Activated gamma-delta T cell treated with anti-CD3 and anti-CD28 coated beads, Interleukin-2, amount 50 U/mL, for 16 hours (primary cell): ENCODE measurements around the gene DMD.

ENCODE experiments used
- DNase-seq: peaks from one replicate; pipeline ENCODE4 v3.0.0-alpha.2; 2020; ENCODE audit warnings: low read depth

The DMD gene

DNA sequence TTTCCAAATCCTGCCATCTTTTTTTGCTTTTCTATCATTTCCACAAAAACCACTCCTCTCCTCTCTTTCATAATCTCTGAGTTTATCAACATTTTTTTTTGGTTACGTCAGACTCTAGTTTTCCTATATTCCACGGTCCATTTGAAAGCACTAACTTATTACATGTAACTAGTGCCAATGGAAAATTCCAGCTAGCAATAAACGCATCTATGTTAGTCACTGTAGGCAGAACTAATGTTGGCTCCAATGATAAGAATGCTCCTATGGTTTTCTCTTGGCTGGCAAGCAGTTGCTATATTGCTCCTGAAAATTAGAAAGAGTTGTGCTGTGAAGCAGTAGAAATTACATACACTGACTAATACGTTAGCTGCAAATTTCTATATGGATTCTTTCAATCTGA, 1504.9 kb downstream of the DMD start:
- no peak for DNase-seq

DNA sequence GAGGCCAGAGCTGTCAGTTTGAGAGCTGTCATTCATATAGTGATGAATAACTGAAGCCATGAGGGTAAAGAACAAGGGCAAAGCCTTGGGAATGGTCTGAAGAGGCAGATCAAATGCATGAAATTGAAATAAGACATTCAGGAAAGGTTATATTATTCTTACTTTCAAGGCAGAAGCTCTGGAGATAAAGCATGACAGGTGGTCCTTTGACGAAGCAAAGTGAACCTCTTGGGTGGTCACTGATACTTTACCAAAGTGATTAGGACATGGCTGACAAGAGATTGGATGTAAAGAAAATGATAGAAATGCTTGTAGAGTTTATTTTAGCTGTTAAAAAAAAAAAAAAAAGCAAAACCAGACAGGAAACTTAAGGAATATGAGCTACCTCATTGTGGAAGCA, 1505.5 kb downstream of the DMD start:
- DNase-seq, result no peak

DNA sequence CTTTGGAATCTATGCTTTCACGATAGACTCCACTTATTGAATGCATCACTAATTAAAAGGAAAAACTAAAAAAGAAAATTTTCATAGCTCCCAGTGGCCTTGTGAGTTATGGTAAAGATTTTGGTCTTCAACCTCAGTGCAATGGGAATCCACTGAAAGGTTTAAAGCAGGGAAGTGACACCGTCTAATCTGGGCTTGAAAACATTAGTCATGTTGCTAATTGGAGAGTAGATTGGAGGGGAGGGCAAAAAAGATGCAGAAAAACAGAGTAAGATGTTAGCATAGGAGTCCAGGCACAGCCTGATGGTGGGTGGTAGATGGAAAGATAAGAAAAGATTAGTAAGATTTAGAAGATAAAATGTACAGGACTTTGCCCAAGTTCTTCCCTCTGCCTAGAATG, 1506.4 kb downstream of the DMD start:
- no peak for DNase-seq

DNA sequence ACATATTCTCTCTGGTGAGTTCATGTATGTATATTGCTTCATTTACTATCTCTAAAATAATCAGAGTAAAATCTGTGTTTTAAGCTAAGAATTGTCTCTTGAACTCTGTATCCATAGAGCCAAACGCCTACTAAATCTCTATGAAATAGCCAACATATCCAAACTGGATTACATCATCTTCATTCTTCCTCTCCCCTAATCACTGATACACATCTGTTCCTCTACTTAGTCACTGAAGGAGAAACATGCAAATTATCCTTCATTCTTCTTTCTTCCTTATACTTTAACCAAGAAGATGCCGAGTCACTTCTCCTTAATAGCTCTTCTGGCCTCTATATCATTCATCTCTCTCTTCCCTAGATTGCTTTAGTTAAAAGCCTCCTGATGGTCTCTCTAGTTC, 1509.1 kb downstream of the DMD start:
- no peak for DNase-seq

DNA sequence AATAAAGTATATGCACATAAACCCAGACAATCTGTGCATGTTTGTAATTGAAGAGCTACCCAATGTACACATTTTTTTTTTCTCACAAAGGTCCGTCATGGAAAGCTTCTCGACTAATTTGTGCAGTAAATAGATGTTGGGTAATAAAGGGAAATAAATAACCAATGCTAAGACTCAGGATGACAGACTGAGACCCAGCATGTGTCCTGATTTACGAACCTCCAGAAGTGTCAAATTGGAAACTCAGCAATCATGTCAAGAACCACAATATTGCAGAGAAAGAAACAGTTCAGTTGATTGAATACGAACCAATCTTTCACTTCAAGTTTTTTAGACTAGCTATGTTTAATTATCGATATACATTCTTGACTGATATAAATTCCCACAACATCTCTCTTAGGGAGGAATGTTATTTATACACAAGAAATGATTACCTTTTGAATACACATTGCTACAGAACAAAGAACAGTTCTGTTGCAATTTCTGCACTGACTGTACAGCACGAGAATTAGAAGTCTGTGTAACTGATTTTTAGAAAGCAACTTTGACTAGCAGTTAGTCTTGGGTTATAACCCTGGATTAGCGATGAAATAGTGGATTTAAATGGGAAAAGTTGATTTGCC, 1513.9 kb downstream of the DMD start:
- no peak for DNase-seq

DNA sequence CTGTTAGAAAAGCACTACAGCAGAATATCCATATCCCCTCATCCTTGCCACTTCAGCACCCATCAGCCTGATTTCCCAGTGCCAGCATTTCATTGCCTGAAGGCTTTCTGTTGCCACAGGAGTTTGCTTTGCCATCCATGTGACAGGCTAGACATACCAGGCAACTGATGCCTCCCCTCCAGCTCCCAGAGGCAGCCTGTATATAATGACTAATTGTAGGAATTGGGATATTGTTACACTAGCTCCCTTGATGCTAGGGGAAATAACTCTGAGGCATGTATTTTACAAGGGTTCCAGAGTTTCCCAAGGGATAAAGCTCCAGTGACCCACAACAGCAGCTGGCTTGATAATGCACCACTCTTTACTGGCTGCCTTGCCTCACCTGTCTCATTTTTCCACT, 1531.5 kb downstream of the DMD start:
- DNase-seq, result no peak

DNA sequence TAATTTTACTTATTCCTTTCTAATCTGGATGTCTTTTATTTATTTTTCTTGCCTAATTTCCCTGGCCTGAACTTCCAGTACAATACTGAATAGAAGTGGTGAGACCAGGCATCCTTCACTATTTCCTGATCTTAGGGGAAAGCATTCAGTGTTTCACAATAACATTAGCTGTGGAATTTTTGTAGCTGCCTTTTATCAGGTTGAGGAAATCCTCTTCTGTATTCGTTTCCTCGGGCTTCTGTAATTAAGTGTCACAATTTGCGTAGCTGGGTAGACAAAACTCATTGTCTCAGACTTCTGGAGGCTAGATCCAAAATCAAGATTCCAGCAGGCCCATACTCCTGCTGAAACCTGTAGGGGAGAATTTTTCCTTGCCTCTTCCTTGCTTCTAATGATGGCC, 1541.1 kb downstream of the DMD start:
- DNase-seq, result no peak

DNA sequence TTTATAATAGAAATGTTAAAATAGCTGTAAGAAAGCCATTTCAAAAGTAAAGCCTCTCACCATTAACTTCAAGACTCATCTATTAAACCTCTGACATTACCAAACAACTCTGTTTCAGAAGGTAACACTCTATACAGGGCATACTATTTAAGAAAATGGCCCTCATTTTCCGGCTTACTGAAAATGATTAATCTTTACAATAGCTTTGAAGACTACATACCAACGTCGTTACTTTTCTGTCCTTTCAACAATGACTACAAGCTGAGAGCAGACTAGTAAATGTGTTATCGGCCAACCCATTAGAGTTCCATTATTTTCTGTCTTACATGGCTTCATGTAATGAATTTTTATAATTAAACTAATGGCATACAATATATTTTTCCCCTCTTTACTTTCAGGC, 1545.9 kb downstream of the DMD start:
- no peak for DNase-seq

DNA sequence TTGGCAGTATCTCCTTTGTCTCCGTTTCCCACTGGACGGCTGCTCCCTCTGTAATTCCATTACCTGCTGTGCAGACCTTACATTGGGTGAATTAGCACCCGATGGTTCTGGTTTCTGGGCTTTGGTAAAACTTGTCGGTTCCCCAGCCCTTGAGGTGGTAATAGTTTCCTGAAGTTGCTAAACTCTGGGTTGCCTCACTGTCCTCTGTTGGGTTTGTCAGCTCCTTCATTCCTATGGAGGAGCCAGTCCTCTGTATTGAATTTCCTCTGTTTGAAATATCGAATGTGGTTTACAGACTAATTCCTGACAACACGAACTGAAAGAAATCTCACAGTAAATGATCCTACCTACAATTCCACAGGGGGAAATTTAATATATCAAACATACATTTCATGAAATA, 1548.2 kb downstream of the DMD start:
- DNase-seq, result no peak

DNA sequence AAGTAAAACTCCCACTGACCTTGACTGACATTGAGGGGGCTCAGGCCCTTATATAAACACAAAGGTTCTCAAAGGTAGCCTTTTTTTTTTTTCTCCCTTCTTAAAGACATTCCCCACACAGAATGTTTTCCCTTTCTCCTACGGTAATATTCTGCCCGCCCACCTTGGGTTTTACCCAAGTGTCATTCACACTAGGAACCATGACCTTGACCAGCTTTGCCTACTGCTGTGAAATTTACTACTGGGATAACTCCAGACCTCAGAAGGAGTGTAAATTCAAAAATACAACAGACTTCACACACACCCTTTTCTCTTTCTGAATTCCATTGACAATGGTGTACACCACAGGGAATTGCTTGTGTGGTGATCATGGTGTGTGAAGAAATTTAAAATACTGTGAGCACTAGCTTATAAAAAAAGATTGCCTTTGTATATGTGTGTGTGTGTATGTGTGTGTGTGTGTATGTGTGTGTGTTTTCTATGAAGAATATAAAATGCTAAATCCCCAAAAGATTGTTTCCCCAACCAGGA, 1550.0 kb downstream of the DMD start:
- no peak for DNase-seq

DNA sequence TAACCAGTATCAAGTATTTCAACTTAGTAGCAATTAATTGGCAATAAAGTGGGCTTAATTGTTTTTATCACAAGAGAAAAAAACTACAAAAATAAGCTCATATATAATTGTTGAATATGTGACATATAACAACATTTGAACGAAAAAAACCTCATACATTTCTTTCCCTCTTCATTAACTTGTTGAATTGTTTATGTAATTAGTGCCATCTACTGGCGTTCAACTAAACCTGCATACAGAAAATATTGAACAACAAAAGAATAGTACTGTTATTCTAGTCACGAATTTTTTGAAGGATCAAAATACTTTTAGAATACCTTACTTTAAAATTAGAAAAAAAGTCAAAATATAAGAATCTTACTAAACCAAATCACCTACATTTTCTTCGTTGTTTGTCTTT, 1553.0 kb downstream of the DMD start:
- DNase-seq, result no peak

DNA sequence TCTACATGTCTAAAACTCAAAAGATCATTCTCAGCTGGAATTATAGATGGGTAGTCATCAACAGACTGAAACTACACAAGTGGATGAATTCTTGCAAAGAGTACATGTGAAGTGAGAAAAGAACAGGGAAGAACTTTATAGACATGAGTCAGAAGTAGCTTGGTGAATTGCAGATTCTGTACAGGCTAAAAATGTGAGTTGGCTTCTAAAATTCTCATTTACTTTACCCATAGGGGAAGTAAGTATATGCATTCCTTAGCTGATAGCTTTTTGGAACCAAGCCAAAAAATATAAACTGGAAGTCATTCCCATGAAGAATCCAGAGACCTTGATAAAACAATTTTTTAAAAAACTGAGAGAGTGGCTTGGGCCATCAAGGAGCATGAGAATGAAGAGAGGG, 1555.3 kb downstream of the DMD start:
- DNase-seq, result no peak

DNA sequence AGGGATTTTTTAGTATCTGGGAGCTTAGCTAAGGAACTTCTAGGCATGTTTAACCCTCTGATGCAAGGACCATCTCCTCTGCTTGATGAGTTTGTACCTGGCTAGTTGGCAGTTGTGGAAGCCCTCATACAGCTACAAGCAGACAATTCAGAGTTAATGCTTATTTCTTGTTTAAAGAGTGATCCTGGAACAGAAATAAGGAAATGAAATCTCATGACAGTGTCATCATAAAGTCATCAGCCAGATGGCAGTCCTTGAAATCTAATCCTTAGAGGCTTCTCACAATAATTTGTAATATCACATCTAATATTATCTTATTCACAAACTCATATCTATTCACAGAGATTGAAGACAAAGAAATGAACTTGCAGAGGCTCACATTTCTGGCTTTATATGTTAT, 1557.9 kb downstream of the DMD start:
- DNase-seq, result no peak

DNA sequence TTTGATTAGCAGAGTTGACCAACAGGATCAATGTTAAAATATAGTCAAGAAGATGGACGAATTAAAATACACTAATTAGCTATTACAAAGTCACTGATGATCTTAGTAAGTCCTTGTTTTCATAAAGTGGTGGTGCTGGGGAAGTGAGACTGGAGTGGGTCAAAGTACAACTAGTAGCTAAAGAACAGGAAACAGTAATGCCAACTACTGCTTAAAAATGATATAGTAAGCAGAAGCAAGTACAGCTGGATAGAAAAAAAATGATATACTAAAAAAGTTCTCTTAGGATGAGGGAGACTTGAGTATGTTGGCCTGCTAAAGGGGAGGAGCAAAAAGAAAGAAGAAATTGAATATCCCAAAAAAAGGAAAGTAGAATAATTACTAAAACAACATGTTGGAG, 1558.7 kb downstream of the DMD start:
- no peak for DNase-seq

DNA sequence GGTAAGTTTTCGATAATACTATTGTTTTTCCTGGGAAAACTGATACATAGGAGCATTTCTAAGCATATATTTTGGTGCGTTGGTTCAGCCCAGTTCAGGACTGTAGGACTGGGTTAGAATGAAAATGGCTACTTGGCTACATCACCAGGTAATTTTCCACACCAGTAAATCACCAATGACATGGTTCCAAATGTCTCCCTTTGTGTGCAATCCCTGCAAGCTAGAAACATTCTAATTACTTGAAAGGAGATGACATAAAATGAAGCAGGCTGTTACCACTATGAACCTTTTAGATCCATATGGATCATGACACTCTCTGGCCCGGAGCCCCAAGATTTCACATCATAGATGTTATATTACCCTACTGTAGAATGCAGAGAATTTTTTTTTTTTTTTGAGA, 1562.1 kb downstream of the DMD start:
- no peak for DNase-seq

DNA sequence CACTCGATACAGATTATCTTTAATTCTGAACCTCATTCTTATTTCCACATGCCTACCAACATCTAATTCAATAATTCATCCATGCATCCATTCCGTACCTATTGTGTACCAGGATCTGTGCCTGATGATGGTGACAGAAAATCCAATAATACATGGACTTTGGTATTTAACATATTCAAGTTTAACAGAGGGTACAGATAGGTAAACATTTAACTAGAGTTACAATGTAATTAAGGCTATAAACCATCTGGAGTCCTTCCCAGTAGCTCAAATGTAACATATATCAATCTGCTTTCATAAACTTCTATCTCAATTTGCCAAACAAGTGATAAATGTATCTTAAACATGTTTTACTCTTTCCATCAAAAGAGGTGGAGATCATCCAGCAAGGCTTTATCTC, 1578.0 kb downstream of the DMD start:
- no peak for DNase-seq

DNA sequence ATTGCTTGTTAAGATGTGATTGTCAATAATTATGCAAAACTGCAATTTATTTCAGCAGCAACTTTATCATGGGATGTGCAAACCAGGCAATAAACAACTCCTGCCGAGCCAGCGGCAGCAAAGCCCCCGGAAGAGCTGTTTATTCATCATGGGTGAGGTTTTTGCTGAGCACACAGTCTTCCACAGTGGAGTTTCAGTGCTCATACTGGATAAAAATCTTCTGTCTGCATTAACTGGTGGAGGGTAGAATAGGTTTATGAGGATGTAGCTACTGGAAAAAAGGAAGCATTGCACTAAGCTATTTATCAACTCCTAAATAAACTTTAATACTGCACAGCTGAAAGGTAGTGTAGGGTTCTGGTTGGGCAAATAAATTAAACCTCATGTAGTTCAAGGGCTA, 1582.2 kb downstream of the DMD start:
- no peak for DNase-seq

DNA sequence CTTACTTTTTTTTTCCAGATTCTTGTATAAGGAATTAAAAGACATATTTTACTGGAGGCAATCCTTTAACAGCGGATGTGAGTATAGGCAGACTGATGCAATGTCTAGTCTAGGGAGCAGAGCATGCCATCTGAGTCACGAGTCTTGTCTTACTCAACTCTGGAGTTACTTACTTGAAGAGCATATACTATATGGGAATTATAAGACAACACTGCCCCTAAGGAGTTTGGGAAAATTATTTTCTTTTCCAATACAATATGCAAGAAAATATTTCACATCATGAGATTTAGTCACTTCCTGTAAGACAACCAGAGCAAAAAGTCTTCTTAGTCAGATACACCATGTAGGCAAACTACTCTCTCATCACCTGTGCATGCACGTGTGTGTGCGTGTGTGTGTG, 1602.2 kb downstream of the DMD start:
- DNase-seq, result no peak

DNA sequence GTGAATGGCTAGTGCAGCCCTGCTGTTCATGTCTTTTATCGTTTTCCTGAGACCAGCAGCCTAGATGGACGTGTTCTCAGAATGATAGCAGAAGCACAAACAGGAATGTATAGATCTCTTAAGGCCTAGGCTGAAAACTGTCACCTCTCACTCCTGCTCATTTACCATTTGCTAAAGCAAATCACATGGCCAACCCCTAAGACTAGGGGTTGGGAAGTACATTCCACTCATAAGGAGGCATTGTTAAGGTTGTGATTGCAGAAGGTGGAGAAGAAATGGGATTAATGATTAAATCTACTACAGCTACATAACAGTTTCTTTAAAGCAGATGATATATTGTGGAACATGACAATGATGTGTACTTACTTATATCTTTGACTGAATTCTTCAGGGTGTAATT, 1602.7 kb downstream of the DMD start:
- DNase-seq, result no peak

DNA sequence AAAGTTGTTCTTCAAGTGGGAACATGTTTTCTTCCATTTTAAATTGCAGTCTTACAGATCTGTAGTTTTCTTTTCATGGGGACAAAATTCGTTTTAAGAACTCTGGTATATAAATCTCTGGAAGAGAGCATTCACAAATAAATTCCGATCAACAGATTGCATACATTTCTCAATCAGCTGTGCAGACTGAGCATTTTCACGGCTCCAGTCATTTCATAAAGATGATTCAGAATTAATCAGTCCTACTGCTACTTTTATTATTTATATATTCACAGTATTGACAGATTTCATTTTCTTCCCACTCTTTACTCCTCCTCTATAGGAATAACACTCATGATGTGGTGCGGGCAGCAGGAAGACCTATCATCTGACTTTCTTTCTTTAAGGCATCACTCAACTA, 1604.6 kb downstream of the DMD start:
- no peak for DNase-seq

DNA sequence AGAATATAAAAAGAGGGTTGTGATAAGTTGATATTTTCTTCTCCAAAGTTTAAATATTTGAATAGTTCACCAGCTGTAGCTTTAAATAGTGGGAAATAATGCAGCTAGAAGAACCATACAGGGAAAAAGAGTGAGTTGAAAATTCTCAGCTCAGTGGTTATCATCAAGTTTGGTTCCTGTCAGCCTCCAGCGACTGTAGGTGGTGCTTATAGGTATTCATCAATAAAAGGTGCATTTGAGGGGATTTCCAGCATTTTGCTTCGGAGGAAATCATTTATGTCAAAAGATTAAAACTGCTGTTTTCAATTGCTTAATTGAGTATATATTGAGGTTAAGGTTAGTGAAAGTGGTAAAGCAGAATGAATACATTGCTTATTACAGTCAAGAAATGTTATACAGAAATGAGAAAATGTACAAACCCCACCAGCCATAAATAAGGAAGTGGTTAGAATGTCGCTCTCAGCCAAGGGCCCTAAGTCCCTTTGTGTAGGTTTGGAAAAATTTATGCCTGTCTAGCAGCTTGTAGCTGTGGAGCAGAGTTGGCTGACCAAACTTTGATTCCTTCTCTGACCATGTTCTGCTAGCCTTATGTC, 1606.6 kb downstream of the DMD start:
- no peak for DNase-seq

DNA sequence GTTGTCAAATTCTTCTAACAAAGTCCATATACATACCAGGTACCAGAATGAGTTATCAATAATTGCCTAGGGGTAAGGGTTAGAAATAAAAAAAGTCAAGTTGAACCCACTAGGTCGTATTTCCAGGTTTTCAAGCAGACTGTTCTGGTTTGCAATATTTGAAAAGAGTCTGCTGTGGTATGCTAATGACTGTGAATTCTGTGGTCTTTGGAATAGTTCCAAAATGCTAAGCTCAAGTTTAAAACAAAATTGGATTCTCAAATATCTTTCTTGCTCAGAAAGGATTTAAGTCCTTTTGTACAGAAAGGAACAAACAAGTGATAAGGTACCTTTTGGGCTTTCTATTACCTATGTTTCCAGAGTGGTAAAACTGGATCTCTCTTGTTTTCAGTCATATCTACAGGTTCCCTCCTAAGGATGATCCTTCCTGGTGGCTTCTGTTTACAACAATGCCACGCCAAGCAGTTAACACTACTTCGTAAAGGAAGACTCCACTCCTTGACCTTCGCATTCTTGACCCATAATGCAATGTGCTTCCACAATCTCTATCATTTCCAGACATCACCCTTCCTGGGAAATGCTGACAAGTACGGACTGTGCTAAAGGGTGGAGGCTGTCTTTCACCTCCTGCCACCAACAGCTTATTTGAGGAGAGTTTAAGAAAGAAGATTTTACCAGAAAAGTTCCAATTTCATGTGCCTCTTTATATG, 1607.8 kb downstream of the DMD start:
- DNase-seq, result no peak

DNA sequence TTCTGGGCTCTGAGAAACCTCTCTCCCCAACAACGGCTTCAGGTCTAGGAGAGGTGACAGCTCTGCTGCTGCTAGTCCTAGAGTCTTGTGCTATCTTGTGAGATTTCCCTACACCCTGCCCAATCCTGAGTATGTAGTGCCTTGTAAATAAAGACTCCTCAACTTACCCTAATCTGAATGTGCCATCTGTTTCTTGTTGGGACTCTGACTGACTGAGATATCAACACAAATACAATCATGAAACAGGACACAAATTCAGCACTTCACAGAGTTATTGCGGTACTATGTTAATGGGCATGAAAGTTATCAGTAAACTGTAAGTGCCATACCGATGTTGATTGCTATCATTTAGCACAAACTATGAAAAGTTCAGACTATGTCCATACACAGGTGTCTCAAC, 1610.5 kb downstream of the DMD start:
- DNase-seq, result no peak

DNA sequence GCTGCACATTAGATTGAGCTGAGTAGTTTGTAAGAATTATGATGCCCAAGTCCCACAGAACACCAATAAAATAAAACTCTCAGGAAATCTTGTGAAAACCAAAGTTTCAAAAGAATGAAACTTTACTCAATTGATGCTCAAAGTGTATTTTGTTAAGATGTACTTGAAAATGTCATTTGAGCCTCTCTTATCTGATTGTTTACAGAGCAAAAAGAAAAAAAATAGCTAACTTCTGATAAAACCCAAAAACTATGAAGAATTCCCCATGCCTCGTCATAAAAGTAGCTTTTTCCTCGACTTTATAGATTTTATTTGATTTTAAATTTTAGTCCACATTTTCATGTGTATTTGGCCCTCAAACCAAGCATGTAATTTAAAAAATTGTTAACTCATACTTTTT, 1618.0 kb downstream of the DMD start:
- no peak for DNase-seq
